Measurements from ENCODE around the gene LLGL2. TPM values are rescaled to one million over a fixed set of nuclear protein-coding genes. Genes with fewer than 3 reads are reported as not detected.

LLGL2 gene
- total RNA-seq, 1 donor from 2014 or later, result 21.6 TPM

DNA sequence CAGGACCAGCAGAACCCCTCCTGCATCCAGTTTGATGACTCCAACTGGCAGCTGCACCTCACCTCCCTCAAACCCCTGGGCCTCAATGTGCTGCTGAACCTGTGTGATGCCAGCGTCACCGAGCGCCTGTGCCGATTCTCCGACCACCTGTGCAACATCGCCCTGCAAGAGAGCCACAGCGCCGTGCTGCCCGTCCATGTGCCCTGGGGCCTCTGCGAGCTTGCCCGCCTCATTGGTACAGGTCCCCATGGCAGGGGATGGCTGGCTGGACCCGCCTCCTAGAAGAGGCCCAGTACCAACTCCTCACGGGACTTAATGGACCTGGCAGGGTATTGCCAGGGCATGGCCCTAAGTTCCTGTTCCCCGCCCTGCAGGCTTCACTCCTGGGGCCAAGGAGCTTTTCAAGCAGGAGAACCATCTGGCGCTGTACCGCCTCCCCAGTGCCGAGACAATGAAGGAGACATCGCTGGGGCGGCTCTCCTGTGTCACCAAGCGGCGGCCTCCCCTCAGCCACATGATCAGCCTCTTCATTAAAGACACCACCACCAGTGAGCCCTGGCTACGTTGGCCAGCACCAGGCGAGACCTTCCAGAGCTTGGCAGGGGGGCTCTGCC, 32.8 kb upstream of the LLGL2 start:
- intact Hi-C loops (cut with micrococcal nuclease), result no loop called here

DNA sequence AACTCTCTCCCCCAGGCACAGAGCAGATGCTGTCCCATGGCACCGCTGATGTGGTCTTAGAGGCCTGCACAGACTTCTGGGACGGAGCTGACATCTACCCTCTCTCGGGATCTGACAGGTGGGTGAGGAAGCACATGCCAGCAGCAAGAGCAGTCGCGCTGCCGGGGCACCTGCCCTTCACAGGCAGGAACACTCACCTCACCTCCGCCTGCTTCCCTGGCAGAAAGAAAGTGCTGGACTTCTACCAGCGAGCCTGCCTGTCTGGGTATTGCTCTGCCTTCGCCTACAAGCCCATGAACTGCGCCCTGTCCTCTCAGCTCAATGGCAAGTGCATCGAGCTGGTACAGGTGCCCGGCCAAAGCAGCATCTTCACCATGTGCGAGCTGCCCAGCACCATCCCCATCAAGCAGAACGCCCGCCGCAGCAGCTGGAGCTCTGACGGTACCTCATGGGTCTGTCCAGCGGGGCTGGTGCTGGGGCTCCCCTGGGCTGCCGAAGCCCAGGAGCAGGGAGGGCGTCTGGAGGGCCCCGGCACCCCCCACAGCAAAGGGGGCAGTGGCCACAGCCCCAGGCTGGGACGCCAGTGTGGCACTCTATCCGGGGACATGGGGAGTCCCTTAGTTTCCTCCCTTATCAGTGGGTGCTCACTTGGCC, 31.9 kb upstream of the LLGL2 start:
- intact Hi-C loops (cut with micrococcal nuclease), result no loop called here

DNA sequence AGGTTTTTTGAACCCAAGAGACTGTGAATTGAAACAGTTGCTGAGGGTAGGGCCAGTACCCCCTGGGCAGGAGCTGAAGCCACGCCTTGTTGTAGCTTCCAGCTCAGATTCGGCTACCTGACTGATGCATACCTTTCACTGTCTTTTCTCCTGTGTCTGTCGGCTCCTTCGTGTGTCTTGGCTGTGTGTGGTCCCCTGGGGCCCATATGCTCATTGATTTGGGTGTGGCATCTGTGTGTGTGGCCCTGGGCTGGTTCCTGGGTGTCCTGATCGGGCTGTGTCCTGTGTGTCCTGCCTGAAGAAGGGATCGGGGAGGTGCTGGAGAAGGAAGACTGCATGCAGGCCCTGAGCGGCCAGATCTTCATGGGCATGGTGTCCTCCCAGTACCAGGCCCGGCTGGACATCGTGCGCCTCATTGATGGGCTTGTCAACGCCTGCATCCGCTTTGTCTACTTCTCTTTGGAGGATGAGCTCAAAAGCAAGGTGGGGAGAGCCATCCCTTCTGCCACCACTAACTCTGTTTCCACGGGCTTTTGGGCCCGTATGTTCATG, 31.1 kb upstream of the LLGL2 start:
- intact Hi-C loops (cut with micrococcal nuclease), result no loop called here

- intact Hi-C loops (cut with micrococcal nuclease), result no loop called here
Observed at GRCh38 chr17:75496005-75496404, 29.5 kb upstream of the LLGL2 start.

- intact Hi-C loops (cut with micrococcal nuclease), result no loop called here
Observed at GRCh38 chr17:75498039-75498725, 27.3 kb upstream of the LLGL2 start.

DNA sequence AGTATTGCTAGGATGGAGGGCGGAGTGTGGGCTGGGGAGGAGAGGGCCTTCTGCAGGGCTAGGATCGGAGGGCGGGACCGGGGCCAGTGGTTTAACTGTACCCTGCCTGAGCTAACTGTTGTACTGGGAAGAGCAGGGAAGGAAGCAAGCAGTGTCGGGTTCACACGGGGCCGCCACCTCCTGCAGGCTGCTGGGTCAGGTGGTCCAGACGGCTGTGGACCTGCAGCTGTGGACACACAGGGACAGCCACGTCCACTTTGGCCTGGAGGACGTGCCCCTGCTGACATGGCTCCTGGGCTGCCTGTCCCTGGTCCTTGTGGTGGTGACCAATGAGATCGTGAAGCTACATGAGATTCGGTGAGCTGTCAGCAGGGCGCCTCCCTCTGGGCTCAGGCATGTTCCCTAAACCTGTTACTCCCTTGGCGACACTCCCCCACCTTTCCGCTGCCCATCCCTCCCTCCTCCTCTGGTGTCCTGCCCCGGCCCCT, 26.7 kb upstream of the LLGL2 start:
- intact Hi-C loops (cut with micrococcal nuclease), result no loop called here

DNA sequence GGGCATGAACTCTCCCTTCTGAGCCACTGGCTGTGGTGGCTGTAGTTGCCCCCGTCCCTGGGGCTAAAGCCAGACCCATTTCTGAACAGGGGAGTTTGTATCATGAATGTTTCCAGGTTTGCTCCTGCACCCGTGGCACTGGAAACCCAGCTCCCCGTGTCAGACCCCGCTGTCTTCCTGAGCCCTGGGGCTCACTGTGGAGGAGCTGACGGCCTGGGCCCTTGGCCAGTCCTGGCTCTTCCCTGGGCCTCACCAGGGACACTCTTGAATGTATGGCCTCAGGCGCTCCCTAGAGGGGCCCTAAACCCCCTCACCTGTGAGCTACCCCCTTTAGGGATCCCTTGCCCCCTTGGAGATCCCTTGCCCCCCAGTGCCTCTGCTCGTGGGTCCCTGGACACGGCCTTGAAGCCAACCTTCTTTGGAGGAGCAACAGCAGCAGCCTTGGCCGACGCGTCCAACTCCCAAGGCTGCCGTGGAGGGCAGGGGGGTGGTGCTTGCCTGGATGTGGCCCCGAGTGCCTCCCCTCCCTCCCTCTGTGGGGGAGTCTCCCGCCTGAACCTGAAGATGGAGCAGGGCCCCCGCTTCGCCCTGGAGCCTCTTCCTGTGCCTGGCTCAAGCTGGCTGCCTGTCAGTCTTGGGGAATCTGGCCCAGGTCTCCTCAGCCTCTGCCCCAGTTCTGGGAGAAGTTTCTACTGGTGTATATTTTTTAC, 26.0 kb upstream of the LLGL2 start:
- intact Hi-C loops (cut with micrococcal nuclease), result no loop called here

DNA sequence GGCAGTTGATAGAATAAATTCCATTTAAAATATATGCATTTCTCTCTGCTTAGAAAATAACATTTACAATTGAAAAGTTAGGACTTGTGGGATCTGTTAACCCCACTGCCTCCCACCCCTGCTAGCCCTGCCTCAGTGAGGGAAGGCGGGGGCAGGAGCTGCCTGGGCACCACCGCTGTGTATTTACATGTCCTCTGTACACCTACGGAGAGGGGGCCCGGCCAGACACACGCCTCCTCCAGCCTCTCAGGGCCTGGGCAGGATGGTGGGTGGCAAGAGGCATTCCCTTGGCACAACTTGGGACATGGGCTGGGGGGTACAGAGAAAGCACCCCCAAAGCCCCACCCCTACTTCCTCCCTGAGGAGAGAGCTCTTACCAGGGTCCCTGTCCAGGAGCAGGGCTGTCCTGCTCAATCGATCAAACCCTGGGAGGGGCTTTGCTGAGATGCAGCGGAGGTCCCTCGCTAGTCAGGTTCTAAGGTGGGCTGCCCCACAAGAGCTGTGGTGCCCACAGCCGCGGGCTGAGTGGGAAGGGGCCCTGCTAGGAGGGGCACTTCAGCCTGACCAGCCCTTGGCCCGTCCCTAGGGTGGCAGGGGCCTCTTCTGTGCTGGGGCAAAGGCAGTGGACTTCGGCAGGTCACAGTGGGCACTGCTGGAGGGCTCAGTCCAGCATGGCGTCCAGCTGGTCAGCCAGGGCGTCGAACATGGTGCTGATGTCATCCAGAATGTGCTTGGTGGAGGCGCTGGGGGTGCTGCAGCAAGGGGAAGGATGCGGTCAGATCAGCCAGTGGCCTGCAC, 24.9 kb upstream of the LLGL2 start:
- intact Hi-C loops (cut with micrococcal nuclease), result no loop called here

DNA sequence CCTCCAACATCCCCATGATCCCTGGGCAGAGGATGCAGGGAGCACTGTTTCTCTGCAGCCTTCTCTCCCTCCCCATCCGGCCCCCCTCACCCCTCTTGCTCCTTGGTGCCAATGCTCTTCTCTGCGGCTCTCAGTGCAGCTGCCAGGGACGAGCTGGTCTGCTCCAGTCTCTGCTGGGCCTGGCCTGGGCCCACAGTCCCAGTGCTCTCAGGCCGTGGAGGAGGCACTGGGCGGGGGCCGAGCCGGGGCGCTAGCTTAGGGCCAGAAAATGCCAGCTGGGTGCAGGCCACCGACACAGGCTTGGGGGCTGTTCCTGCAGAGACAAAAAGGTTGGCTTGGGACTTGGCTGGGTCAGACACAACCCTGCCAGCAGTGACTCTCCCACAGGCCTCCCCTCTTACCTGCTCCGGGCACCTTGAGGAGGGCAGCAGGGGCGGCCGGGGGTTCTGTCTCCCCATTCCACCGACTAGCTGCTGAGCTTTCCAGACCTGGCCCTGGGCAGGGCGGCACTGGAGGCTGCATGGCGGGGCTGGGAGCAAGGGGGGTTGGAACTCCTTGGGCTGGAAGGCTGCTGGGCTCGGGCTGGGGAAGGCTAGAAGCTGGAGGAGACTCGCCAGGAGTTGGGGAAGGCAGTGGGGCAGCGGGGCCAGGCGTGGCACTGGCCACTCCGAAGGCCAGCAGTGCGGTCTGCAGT, 24.0 kb upstream of the LLGL2 start:
- intact Hi-C loops (cut with micrococcal nuclease), result no loop called here

- intact Hi-C loops (cut with micrococcal nuclease), result no loop called here
Observed at GRCh38 chr17:75502072-75502720, 23.3 kb upstream of the LLGL2 start.

DNA sequence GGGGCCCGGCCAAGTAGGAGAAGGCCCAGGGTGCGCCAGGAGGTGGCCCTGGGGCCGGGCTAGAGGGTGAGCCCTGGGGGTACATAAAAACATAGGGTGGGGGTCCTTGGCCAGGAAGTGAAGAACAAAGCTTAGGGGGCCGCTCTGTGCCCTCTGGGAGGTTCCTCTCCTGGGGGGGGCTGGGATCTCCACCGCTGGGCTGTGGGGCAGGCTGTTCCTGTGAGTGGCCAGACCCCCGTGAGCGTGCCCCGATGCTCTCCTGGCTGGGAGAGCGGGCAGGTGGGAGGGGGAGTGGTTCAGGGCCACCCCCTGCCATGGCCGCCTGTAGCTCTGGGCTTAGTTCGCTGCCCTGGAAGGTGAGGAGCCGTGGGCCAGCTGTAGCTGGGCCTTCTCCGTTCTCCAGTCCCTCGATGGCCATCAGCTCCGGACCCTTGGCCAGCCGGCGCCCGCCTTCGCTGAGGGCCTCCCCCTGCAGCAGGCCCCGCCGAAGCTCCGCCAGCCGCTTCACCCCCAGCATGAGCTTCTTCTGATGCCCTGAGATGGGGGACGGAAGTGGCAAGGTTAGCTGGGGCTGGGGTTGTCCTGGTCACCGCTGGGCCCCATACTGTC, 22.7 kb upstream of the LLGL2 start:
- intact Hi-C loops (cut with micrococcal nuclease), result no loop called here

- intact Hi-C loops (cut with micrococcal nuclease), result no loop called here
Observed at GRCh38 chr17:75503337-75503950, 22.1 kb upstream of the LLGL2 start.

GRCh38 chr17:75503976-75504346, 21.5 kb upstream of the LLGL2 start:
- intact Hi-C loops (cut with micrococcal nuclease), result no loop called here

DNA sequence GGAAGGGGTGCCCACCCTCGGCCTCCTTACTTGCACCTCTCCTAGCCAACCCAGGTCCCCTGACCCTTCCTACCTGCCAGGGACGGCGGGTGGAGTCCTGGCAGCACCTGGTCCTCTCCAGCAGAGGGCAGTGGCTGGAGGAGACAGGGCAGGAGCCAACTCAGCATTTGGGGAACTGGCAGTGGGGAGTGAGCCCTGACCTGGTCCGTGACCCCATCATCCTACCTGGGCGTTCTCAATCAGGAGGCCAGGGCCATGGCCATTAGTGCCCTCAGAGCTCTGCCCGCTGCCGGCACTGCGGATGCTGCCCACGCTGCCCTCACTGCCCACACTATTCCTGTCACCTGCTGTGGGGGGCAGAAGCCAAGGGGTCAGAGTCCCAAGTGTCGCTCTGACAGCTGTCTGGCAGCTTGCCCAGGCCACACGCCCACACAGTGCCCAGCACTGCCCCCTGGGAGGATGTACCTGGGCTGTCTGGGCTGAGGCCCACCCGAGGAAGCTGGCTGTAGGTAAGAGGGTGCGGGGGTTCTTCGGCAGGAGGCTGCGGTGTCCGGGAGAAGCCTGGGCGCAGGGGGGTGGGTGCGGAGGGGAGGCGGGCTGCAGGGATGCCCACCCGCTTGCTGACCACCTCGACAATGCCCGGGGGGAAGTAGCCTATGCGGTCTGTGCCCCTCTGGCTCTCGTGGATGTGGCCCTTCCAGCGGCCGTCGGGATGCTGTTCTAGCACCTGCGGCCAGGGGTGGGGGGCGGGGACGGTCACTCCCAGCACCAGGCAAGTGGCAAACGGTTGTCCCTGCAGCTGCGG, 20.9 kb upstream of the LLGL2 start:
- intact Hi-C loops (cut with micrococcal nuclease), result no loop called here

DNA sequence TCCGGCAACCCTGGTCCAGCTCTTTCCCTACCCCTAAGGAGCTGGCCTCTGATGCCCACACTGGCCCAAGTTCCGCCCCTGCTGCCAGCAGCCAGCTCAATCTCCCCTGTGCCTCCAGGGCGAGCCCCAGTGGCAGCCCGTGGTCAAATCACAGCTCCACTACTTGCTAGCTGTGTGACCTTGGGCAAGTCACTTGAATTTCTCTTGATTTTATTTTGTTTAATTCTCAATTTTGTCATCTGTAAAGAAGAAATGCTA, 20.4 kb upstream of the LLGL2 start:
- intact Hi-C loops (cut with micrococcal nuclease), result no loop called here

DNA sequence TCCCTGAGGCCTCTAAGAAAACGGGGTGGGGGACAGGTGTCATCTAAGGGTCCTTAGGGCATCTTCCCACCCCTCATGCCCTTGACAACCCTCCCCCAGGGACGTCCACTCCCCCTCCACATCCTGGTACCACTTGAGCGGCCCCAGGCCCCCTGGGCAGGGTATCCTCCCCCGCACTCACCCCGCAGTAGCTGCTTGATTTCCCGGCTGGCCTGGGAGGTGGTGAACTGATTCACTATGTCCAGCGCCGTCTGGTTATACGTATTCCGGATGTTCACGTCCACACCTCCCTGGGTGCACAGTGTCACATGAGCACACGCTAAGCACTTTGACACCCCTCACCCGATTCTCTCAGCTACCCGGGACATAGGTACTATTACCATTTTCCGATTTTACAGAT, 19.9 kb upstream of the LLGL2 start:
- intact Hi-C loops (cut with micrococcal nuclease), result no loop called here

DNA sequence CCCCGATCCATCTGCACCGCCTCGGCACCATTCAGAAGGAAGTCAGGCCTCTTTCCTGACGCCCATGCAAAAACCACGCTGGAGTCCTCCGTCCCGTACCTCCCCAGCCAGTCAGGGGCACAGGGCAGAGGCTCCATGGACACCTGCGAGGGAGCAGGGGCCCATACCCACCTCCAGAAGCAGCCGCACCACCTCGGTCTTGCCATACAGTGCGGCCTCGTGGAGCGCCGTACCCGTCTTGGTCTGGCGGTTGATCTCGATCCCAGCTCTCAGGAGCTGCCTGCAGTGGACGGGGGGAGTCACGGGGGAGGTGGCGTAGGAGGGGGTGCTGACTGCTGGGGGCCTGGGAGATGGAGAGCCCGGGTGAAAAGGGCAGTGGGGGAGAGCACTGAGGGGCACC, 19.4 kb upstream of the LLGL2 start:
- intact Hi-C loops (cut with micrococcal nuclease), result no loop called here

DNA sequence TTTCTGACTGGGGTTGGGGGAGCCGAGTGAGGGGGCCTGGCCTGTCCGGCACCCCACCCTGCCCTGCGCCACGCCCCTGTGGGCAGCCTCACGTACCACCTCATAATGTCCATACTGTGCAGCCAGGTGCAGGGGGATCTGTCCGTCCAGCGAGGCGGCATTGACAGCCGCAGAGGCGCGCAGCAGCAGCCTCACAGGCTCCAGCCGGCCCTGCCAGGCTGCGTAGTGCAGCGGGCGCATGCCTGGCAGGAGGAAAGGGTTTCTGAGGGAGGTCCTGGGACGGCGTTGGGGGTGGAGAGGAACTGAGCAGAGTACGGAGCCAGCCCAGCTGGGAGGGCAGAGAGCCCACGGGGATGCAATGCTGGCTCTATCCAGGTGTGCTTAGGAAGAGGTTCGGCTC, 18.6 kb upstream of the LLGL2 start:
- intact Hi-C loops (cut with micrococcal nuclease), result no loop called here

Data from T-helper 1 cell treated with Interleukin-12 subunit alpha and Interleukin-12 subunit beta and Interleukin-4 antibody, amounts not matched to agents 30 ng/mL and 1 ng/mL, for 36 hours (primary cell).